Adipose tissue (tissue), 3 donors: Measurements from ENCODE around the gene FAM240B. TPM values are rescaled to one million over a fixed set of nuclear protein-coding genes. Genes with fewer than 3 reads are reported as not detected.

Experiments
- polyA plus RNA-seq, 3 donors: library from polyadenylated mRNA; stranded (reverse); fragments of 200-250 nt; gene quantifications; one replicate each; pipeline ENCODE4 v1.2.3, GENCODE V29; 2013
- donor health status: healthy with polysubstance abuse.
- donor health status: Bipolar disorder and iron deficiency.
- donor health status: healthy.

The FAM240B gene
- polyA plus RNA-seq, 3 donors, result not detected

Other genes starting within 250 kb of the FAM240B start
- under 1 TPM in 2 of 3 donors, not detected in 1; 0.09 to 0.78 TPM for gene ANKRD18A, start 99.5 kb downstream of the FAM240B start, polyA plus RNA-seq